GOT3 (cell line): ENCODE results near the gene ENPP3.
"Not testable (repeated sequence)": the region's sequence is repeated elsewhere in the genome, so short reads cannot be mapped to it uniquely, and the experiment has no call there.

Source experiments
- DNase-seq: peaks from one replicate; lab custom pipeline; 2025; ENCODE audit warnings: mixed read lengths; lab: John Stamatoyannopoulos, UW

ENPP3 gene

GRCh38 chr6:131736811-131737210 is 99.7 kb downstream of the ENPP3 start:
- no peak for DNase-seq

- DNase-seq = no peak
These were observed 102.0 kb downstream of the ENPP3 start for GRCh38 chr6:131739136-131739535.

DNA sequence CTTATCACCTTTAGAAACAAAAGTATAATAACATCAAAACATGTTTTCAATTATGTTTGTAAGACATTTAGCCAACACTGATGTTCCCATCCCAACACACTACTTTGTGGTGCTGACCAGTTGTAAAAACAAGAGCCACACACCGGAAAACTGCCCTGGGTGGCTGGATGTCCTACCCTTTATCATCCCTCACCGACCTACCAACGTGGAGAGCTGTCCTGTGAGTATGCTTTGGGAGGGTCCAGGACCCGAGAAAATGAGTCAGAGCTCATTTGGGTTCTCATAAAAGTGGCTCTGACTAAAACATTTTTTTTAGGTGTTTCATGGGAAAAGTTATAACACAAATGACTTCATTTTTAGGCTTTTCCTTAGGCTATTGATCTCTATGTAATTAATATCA is 103.1 kb downstream of the ENPP3 start:
- DNase-seq = no peak

GRCh38 chr6:131741688-131742393 is 104.7 kb downstream of the ENPP3 start:
- no peak for DNase-seq

DNA sequence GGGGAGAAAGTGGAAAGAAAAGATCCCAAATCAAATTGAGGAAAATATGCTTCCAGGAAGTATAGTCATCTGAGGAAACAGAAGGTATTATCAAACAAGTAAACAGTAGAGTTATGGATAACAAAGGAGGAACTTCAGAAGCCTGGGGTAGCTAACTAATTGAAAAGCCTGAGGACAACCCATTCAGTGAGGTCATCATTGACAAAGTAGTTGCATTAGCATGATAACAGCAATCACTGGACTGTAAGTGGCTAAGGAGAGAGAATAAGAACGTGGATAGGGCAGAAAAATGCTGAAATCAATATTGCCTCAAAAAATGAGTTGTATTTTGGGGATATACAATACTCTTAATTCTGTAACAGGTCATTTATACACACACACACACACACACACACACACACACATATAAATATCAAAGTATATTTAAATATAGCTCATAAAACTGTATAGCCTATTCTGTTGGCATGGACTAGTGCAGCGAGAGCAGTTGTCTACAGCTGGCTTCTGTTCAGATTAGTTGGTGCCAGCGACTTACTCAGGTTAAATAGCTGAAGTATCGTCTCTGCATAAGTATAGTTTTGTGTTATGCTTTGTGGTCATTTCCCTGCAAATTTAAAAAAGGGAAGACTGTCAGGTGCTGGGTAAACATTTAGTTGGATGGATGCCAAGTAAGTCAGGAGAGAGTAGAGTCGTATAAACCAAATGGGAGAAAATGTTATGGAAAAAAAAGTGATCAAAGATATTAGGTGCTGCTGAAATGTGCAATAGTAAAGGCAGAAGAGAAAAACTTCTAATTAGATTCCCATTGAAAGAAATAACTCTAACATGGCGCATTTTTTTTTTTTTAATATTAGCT is 107.6 kb downstream of the ENPP3 start:
- DNase-seq = no peak

DNA sequence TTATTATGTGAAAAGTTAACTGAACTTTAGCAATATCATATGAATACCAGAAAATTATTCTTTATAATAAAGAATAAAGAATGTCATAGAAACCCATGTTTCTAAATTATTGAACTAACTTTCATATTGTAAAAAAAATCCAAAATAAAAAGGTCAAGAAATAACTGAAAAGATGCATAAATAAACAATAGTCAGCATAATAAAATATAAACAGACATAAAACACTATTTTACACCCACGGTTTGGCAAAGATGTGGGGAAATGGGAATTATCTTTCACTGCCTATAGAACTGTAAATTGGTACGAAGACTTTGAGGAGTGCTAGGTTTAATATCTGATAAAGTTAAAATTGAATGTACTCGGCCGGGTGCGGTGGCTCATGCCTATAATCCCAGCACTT is 108.4 kb downstream of the ENPP3 start:
- DNase-seq = no peak

GRCh38 chr6:131747821-131748353 is 110.8 kb downstream of the ENPP3 start:
- no peak for DNase-seq

DNA sequence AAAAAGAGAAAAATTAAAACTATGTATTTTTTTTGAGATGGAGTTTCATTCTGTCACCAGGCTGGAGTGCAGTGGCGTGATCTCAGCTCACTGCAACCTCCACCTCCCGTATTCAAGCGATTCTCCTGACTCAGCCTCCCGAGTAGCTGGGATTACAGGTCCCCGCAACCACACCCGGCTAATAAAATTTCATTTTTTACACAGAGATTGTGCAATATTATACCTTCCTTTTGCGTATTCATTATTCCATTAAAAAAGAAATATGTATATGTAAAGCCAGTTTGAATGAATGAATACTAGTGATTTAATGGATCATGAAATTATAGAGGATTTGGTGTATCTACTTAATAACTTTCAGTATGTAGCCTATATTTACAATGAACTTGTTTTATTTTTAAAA is 111.9 kb downstream of the ENPP3 start:
- DNase-seq = no peak

- not testable (repeated sequence) for DNase-seq
These were observed 114.1 kb downstream of the ENPP3 start for GRCh38 chr6:131751012-131751715.

- no peak for DNase-seq
These were observed 117.0 kb downstream of the ENPP3 start for GRCh38 chr6:131754088-131754487.

GRCh38 chr6:131754715-131755567 is 117.8 kb downstream of the ENPP3 start:
- no peak for DNase-seq

DNA sequence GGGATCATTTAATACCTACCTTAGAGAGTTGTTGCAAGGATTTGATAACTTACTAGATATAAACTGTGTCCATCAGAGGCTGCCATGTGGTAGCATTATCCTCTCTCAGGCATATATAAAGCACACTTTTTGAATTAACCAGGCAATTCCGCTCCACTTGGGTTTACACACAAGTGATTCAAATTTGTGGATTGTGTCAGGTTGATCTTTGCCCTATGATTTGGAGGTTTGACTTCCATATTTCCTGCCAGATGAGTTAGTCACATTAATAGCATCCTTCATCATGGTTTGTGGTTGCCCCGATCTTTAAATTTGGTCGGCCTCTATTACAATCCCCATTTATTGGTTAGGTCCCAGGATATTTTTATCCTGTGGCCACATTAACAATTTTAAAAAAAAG is 118.5 kb downstream of the ENPP3 start:
- no peak for DNase-seq

GRCh38 chr6:131756039-131756438 is 118.9 kb downstream of the ENPP3 start:
- DNase-seq = no peak

DNA sequence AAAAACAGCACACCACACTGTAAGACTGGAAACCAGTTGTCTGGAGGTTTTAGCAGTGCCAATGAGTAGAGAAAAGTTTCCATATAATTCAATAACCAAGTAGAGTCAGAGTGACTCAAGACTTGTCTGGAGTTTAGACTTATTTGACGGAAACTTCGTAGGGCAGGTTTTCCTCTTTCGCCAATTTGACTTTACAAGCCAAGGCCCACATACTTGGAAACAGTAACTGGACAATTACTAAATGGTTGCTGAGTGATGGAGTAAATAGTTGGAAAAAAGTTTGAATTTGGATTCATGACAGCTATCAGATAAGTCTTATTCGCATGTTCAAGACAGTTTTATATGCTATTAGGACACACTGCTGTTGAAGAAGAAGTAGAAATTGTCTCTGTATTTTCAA is 121.8 kb downstream of the ENPP3 start:
- no peak for DNase-seq

GRCh38 chr6:131761060-131761761 is 124.1 kb downstream of the ENPP3 start:
- DNase-seq = no peak

- no peak for DNase-seq
These were observed 124.6 kb downstream of the ENPP3 start for GRCh38 chr6:131761762-131762067.

GRCh38 chr6:131762984-131763383 is 125.9 kb downstream of the ENPP3 start:
- no peak for DNase-seq

- DNase-seq = no peak
These were observed 126.6 kb downstream of the ENPP3 start for GRCh38 chr6:131763749-131764148.

DNA sequence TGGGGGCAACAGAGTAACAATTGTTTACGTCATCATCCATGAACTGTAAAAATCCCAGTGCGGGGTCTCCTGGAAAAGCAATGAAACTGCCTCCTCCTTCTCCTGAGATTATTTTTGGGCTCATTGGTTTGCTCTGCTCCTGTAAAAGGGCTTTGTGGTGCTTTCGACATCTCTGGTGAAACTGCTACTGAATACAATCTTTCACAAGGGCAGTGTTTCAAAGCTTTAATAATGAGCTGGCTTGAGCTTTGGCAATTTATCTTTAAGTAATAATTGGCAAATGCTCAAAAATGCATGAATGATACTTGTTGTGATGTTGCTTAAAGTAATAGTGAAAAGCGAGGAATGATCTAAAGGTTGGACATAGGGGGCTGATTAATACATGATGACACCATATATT is 127.2 kb downstream of the ENPP3 start:
- no peak for DNase-seq

GRCh38 chr6:131765081-131765803 is 128.1 kb downstream of the ENPP3 start:
- DNase-seq = no peak

DNA sequence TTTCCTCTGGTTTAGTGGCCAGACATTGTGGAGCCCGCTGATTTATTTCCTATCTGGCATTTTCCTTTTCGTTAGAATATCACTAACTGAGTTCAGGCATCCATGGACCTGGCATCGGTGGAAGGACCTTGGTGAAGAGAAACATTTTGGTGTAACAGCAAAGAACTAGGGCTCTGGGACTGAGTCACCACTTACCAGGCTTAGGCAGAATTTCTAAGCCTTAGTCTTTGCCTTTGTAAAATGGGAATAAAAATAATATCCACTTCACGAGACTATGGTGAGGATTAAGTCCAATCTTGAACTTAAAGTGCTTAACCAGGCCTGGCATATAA is 128.7 kb downstream of the ENPP3 start:
- no peak for DNase-seq
